Epithelial cell of proximal tubule (primary cell): ENCODE results near the gene NYAP2. TPM values are rescaled to one million over a fixed set of nuclear protein-coding genes. Genes with fewer than 3 reads are reported as not detected.

Experiments
- DNase-seq: peaks from one replicate; pipeline ENCODE4 v3.0.0-alpha.2; 2011; ENCODE audit warnings: low read depth
- H3K4me3 ChIP-seq: 2 replicates; pipeline ENCODE4 v1.5.1; 2011; ENCODE audit warnings: low read depth, mild to moderate bottlenecking, low read length
- CTCF ChIP-seq: conservative IDR thresholded peaks from 2 replicates; pipeline ENCODE4 v1.5.1; 2012; ENCODE audit warnings: low read depth, mild to moderate bottlenecking, low read length
- total RNA-seq: library from RNA; depleted of rRNA; stranded (reverse); fragments of >200 nt; gene quantifications from 2 replicates; pipeline ENCODE4 v1.2.3, GENCODE V29; 2015

NYAP2 gene
- total RNA-seq, 1 donor from 2014 or later = not detected

GRCh38 chr2:225437319-225437718 is 37.8 kb downstream of the NYAP2 start:
- no peak for DNase-seq
- TF ChIP-seq CTCF = no peak
- no peak overlapping the region for H3K4me3 ChIP-seq

GRCh38 chr2:225438248-225438647 is 38.7 kb downstream of the NYAP2 start:
- H3K4me3 ChIP-seq = no peak overlapping the region
- no peak for TF ChIP-seq CTCF
- no peak for DNase-seq

- no peak for TF ChIP-seq CTCF
- no peak for DNase-seq
- H3K4me3 ChIP-seq = no peak overlapping the region
Measured at GRCh38 chr2:225452677-225453076, 53.2 kb downstream of the NYAP2 start.

GRCh38 chr2:225454412-225454811 is 54.9 kb downstream of the NYAP2 start:
- no peak overlapping the region for H3K4me3 ChIP-seq
- DNase-seq = no peak
- no peak for TF ChIP-seq CTCF

GRCh38 chr2:225456619-225457260 is 57.2 kb downstream of the NYAP2 start:
- DNase-seq = no peak
- TF ChIP-seq CTCF = no peak
- H3K4me3 ChIP-seq = no peak overlapping the region

GRCh38 chr2:225457482-225457881 is 58.0 kb downstream of the NYAP2 start:
- no peak overlapping the region for H3K4me3 ChIP-seq
- no peak for DNase-seq
- no peak for TF ChIP-seq CTCF

- DNase-seq = no peak
- TF ChIP-seq CTCF = no peak
- no peak overlapping the region for H3K4me3 ChIP-seq
Measured at GRCh38 chr2:225458431-225459117, 59.1 kb downstream of the NYAP2 start.
